NCI-H2196 (cell line): ENCODE measurements around the gene CYB561D1.

ENCODE experiments used
- DNase-seq: peaks from one replicate; lab custom pipeline; 2025; ENCODE audit not compliant: unreplicated experiment; lab: John Stamatoyannopoulos, UW

The CYB561D1 gene

DNA sequence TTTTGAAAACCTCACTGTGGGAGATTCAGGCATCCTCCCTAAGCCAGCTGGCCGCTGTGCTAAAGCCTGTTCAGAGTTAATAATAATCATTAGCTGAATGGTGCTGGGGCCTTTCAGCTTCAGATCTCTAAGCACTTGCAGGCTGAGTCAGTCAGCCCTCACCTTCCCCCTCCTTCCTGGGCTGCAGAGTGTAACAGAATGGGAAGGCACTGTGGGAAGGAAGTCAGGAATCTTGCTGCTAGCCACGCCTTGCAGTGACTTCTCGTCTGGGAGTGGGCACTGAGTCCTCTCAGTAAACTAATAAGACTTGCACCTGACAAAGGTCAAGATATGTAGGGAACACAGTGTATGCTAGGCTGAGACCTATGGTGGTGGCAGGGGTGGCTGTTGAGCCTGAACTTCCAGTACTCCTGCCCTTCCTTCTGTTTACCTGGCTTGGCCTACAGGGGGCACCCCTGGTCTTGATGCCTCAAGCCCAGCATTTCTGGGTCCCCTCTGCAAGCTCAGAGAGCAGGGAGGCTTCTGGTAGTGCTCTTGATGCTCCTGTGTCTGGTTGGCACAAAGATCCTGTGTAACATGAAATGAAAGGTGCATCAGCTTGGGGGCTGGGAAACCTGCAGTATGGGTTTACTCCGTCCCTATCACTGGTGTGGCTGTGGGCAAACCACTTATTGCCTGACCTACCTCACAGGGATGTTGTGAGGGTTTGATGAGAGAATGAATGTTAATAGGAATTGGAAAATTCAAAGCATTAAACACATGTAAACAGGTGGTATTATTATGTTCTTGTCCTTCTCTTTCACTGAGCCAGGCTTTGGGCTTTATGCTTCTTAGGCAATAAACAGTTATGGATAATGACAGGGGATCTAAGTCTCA is 6.0 kb downstream of the CYB561D1 start:
- peak; percentile 37 for DNase-seq

DNA sequence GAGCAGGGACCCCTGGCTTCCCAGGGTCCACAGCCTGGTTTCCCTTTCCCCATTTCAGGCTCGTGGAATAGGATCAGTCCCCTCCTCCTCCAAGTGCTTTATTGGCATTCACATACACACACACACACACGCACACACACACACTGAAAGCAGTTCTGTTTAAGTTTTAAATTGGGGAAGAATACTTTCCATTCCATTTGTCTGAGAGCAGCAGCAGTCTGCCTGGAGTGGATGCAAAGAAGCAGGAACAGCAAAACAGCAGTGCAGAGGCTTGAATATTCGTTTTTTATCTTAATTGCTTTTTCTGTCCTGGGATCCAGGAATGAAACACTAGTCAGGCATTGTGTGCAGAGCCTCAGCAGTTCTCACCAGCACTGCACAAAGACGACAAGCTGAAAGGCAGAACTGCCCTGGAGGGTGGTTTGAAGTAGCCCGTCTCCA is 7.1 kb downstream of the CYB561D1 start:
- no peak for DNase-seq

DNA sequence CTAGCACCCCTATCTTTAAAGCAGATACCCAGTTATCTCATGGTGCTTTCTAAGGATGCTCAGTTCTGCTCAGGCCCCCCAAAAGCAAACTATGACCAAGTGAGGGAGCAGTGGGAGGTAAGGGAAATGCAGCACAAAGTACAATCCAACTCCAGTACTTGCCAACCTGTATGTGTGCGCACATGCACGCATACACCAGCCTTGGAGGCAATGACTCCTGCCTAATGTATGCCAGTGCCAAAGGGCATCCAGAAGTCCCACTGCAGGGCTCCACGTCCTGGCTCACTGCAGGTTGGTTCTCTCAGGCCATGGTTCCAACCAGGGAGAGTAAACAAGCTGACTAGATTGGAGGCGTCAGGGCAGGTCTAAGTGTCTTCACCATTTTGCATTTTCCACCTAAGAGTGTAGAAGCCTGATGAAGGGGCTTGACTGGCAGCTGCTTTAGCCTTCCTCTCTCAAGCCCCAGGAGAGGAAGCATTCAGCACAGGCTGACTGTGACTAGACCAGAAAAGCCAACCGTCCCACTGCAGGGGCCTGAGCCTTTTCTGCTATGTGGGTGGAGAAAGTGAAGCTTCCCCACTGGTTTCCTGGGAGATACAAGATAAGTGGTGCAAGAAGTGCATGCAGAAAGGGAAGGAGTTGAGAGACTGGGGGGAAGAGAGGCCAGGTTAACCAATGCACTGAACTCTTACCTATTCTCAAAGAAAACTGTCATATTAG is 7.9 kb downstream of the CYB561D1 start:
- no peak for DNase-seq

DNA sequence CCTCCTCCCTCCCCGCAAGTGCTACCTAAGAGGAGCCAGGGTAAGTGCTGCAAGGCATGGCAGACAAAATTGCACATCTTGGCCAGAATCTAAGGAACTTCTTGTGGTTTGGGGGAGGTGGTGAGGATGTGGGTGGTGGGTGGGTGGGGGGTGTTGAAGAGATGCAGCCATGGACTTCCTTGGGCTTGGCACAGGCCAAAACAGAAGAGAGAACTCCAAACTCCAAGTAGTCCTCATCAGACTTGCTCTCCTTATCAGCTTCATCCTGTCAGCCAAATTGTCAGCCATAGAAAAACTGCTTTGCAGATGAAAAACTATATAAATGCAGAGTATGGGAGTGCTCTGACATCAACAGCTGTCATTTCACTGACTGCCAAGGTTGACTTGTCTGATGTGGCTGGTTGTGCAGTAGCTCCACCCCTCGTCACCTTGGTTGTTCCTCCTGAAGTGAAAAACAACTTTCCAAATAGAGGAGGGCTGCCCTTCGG is 8.5 kb downstream of the CYB561D1 start:
- DNase-seq = no peak

DNA sequence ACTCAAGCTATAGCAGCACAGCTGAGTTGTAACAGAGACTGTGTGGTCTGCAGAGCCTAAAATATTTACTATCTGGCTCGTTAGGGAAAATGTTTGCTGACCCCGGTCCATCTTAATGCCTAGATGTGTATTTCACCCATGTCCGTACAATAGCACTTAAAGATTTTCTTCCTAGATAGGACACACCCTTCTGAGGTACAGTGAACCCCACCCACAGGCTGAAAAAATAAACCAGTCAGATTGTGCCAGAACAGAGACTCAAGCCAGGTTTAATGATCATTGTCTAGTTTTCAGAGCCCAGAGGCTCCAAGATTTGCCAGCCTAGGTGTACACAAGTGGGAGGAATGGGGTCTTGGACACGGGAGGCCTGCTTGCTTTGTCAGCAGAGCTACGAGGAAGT is 10.0 kb downstream of the CYB561D1 start:
- no peak for DNase-seq

DNA sequence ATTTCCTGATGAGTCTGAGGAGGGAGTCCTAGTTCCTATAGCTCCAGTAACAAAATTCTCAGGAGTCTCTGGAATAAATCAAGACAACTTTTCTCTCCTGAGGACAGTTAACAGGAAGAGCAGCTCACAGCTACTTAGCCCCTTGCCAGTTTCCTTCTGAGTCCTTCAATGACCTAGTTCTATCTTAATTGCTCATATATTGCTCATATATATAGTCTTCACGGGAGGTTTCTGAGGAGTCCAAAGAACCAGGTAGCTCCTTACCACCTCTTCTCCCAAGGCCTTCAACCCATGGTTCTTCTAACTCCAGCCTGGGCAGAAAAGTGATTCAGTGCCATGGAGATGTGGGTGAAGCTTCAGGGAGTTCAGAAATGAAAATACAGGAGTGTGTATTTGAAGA is 11.1 kb downstream of the CYB561D1 start:
- DNase-seq = no peak

DNA sequence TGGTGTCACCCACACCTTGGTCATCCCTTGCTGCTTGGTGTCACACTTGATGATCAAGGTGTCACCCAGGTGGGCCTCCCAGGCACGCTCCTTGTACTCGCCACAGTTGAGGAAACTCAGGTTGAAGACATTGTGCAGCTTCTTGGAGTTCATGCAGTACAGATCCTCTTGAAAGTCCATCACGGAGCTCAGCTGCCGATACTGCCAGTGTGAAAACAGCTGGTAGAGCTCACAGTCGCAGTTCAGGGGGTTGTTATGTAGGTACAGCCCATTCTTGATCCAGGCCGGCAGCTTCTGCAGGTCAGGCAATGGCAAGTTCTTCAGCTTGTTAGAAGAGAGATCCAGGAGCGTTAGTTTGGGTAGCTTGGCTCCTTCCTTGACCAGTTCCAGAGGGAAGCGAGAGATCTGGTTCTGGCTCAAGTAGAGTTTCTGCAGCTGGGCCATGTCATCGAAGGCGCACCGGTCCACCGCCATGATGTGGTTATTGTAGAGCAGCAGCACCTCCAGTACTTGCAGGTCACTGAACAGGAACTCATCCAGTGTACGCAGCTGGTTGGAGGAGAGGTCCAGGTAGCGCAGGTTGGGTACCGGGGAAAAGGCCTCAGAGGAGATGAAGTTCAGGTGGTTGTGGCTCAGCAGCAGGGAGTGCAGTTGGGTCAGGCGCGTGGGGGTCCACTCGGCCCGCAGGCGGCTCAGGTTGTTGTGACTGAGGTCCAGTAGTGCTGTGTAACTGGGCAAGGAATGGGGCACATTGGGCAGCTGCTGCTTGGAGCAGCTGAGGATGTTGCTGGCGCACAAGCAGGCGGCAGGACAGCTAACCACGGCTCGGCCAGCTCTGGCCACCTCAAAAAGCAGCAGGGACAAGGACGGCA is 14.3 kb downstream of the CYB561D1 start:
- no peak for DNase-seq

DNA sequence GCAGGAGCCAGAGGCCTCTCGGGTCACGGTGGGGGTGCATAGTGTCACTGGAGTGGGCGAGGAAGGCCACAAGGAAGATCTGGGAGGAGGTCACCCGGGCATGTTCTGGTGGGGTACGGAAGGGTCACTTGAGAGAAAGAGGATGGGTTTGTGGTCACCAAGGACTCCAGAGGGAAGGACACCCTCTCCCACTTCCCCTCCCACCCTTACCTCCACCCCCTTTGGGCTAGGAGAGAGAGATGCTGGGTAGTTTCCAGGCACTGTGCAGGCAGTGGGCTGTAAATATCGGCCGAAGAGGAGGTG is 14.9 kb downstream of the CYB561D1 start:
- DNase-seq = no peak

DNA sequence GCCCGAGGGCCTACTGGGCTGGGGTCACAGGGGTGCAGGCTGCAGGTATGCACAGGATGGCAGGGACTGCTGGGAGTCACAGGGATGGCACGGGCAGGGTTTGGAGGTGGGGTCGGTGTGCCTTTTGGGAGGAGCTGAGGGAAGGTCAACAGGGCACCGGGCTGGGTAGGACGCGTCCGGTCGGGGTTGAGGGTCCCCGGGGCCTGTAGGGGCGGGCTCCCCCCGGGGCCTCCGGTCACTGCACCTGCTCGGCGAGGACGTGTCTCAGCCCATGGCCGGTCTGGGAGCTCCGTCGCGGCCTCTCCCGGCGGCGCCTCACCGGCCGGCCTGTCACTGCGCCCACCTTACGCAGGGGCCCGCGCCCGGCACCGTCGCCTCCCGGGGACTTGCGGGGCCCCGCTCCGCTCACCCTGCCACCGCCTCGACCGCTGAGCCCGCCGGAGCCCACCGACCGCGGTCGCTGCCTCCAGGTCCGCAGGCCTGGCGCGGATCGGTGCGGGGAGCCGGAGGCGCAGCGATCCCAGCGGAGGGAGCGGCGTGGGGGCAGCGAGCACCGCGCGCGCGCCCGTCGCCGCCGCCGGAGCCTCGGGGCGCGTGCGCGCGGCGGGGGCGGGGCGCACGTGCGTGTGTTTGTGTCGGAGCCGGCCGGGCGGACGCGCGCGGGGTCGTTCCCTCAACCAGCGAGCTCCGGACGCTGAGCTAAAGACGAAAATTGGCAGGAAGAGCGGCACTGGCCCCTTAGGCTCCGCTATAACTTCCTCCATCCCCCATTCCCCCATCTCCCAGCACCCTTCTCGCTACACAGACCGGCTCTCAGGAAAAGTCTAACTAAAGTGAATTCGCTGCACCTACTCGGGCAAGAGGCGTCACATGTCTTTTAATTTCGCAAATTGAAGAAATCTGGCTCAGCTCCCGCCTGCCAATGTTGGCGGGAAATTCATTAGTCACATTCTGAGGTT is 15.6 kb downstream of the CYB561D1 start, which contains the start of gene AMIGO1:
AMIGO1 (minus strand) TSS at position 552 of the 959 bp plus-strand sequence. CDS start 815 bp downstream, outside the sequence.
- peak; percentile 78 for DNase-seq

DNA sequence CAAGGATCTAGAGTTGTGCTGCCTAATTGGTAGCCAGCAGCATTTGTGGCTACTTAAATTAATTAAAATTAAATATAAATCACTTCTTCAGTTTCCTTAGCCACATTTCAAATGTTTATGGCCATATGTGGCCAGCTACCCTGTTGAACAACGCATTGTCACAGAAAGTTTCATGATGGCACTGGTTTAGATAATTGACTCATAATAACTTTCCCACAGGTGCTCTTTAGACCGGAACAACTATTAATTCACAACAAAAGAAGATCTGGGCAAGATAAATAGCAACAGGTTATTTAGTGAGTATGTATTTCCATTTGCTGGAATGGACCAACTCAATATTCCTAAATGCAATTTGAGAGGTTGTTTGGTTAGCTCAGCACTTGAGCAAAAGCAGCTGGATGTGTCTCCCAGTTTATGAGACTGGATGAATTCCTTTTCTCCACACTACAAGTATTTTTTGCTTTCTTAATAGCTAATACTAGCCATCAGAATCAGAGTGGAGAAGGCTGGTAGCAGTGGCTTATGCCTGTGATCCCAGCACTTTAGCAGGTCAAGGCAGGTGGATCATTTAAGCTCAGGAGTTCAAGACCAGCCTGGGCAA is 19.3 kb downstream of the CYB561D1 start:
- peak; percentile 28 for DNase-seq

DNA sequence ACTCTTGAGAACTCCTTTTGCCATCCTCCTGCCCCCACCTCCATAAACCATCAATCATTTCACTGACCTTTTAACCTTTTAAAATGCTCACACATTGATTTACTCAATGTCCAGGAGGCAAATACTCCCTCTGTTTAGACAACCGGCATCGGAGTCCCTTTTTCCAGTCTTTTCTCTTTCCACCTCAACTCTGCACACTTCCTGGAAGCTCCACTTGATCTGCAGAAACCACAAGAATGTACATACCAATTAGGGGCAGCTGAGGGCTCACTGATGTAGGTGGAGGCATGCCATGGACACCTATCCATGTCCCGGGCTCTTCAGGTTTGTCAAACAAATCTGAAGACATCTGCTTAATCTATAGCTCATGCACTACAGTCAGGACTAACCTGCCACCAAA is 21.0 kb downstream of the CYB561D1 start:
- DNase-seq = no peak

DNA sequence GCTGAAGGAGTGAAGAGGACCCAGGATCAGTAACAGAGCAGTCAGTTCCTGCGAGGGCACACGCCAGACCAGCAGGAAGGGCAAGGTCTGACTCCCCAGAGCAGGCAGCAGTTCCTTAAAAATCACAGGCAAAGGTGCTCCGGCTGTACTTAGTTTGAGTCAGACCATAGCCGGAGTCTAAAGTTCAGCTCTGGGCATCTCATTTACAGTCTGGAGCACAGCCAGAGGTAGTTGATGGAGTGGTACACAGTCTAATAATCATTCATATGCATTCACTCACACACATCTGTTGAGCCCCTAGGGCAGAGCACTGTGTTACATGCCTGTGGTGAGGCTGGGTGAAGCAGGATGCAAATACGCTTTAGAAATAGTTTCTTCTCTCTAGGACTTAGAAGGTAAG is 23.0 kb downstream of the CYB561D1 start:
- no peak for DNase-seq

DNA sequence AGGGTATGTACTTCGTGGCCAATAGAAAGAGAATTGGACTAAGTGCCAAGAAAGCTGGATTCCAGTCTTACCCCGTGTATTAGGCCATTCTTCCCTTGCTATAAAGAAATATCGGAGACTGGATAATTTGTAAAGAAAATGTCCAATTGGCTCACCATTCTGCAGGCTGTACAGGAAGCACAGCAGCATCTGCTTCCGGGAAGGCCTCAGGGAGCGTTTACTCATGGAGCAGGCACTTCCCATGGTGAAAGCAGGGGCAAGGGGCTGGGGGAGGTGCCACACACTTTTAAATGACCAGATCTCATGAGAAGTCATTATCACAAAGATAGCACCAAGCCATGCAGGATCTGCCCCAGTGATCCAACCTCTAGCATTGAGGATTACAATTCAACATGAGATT is 23.4 kb downstream of the CYB561D1 start:
- DNase-seq = no peak

DNA sequence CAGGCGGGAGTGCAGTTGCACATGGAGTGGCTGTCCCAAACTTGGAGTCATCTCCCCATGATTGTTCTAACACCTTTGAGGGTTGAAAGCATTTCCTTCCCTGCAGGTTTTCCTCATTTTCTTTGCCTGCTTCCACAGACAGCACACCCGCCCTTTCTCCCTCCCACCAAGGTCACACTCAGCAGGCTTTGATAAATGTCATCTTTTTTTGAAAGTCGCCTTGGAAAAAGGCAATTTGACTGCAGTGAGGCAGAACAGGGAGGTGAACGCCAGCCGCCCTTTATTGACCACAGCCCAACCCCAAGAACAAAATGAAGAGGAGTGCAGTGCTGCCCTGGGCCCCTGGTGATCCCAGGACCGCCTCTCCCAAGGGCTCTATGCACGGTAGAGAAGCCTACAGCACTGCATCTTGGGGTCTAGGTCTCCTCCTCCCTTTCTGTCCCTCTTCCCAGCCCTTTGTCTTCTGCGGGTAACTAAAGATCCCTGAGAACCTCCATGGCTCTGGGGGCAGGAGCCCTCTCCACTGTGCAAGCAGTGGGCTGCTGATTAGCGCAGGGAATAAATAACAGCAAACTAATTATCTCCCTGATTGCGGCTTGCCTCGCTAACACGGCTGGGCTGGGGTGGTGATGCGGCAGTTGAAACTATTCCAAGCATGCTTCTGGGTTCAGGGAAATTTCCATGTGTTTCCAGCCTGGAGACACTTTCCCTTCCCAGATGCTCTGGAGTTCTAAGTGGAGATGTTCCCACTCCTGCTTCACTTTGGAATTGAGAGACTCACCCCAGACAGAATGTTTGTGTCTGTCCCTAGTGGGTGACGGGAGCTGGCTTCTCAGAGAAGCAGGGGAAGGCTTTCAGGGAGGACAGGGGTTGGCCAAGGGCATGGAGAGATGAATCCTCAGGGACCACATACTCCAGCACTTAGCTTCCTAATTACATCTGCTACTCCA is 27.4 kb downstream of the CYB561D1 start:
- no peak for DNase-seq

DNA sequence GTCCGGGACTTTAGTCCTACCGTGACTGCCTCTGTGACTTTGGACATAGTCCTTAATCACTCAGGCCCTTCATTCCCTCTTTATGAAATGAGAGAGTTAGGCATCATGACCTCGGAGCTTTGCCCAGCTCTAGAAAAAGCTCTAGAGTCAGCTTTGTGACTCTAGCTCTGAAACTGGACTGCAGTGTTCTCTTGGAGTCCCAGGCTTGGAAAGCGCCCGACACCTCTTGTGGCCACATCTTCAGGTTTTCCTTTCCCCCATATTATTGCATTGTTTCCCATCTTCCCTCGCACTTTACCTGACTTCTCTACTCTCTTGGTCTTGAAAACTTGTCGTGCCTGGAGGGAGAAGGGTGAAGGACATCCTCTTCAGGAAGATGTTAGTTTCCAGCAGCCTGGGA is 28.1 kb downstream of the CYB561D1 start:
- DNase-seq = no peak

DNA sequence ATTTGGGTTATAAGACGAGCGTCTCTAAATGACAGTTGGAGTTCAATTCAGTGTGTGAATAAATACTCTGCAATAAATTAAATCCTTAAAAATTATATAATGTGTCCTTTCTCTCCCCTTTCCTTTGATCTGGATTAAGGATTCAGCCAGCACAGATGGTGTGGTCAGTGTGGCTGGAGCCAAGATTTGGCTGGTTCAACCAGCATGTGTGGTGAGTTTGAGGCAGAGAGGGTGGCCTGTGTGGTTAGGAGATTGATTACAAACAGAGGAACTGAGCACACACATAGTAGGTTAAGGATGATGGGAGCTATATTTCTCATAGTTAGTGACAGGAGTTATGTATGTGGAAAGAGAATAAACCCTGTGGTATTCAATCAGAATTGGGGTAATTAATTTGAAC is 29.8 kb downstream of the CYB561D1 start:
- no peak for DNase-seq

DNA sequence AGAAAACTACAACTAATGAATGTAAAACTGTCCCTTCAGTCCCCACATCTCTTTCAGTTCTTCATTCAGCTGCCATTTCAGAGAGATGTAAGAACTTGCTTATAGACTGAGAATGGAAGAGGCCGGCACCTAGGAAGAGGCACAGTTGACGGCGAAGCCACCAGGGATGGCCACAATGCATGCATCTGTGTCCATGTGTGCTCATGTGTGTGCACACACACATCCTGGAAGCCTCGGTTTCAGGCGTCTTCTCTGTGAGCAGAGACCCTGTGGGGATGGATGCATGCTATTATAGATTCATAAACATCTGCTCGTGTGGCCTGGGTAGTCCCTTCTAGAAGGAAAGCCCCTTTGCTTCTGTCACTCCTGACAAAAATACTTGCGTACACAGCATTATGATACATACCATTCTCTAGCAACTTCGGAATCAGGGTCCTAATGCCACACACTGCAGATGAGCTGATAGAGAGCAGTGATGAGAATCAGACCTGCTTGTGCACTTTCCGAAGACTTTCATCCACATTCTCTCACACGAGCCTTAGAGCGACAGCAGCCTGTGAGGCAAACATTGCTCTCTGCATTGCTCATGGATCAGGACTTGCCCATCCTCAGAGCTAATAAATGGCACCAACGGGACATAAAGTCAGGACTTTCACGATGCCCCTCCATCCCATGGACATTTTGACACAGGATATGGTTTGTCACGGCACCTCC is 33.4 kb downstream of the CYB561D1 start:
- no peak for DNase-seq
